Measurements from ENCODE around the gene IQCK.
"Not testable (repeated sequence)": the region's sequence is repeated elsewhere in the genome, so short reads cannot be mapped to it uniquely, and the experiment has no call there.

The IQCK gene, protein sequence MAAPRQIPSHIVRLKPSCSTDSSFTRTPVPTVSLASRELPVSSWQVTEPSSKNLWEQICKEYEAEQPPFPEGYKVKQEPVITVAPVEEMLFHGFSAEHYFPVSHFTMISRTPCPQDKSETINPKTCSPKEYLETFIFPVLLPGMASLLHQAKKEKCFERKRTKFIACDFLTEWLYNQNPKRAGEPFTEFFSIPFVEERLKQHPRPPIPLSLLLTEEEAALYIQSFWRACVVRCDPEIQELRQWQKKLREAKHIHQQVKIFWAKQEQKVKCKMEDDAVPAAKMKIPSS

DNA sequence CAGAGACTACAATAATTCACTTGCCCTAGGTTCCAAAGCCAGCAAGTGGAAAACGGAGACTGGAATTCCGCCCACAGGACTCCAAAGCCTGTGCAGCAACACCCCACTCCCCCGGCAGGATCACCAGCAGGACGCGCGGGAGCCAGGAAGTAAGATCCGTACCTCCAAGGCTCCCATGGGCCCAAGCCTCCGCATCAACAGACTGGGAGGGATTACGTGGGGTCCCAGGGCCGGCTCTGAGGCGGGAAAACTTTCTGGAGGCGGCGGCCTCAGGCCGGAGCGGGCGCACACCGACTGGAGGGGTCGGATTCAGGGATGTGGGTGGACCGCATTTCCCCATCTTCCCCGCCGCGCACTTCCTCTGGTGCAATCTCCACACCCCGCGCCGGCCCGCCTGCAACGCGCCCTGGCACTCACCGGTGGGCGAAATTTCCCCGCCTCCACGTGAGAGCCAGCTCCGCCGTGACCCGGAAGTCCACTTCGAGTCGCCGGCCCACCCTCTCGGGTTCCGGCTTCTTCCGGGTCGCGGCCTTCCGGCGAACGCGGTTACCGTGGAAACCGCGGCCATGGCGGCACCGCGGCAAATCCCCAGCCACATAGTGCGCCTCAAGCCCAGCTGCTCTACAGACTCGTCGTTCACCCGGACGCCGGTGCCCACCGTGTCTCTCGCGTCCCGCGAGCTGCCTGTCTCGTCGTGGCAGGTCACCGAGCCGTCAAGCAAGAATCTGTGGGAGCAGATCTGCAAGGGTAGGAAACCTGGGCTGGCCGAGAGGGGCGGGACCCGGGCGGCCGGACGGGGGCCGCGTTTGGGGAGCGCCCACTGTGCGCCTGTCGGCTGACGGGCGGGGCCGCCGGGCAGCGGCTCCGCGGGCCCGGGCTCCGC, at the start of gene IQCK, which contains the start of gene KNOP1:
TSS of gene IQCK (plus strand) at position 531 of the 883 bp plus-strand sequence. CDS start at position 567, 36 bp downstream.
TSS of gene KNOP1 (minus strand) at position 487 of the 883 bp plus-strand sequence. CDS start 3,192 bp downstream, outside the sequence.
- peak; percentile 87 for DNase-seq

DNA sequence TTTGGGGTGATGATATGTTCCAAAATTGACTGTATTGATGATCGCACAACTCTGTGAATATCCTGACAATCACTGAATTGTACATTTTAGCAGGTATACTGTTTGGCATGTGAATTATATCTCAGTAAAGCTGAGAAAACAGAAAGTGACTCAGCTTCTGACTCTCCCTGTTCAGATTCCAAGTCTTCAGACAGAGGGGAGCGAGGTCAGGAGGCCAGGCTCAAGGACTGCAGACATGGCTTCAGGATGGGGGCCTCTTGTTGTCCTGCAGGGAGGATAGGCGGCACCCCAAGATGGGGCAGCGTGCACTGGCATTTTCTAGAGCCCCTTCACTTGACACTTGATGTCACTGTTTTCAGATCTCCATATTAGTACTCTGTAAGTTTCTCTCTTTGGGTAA, 45.7 kb upstream of the IQCK start:
- no peak for DNase-seq

DNA sequence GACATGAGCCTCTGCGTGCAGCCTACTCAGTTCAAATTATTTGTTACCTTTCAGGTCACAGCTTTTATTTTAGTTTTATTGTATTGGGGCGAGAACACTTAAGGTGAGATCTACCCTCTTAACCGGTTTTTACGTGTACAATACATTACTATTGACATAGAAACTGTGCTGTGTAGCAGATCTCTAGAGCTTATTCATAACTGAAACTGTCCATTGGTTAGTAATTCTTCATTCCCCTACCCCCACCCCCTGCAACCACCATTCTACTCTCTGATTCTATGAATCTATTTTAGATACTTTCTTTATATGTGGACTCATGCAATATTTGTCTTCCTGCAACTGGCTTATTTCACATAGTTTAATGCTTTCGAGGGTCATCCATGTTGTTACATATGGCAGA, 43.6 kb upstream of the IQCK start:
- no peak for DNase-seq

DNA sequence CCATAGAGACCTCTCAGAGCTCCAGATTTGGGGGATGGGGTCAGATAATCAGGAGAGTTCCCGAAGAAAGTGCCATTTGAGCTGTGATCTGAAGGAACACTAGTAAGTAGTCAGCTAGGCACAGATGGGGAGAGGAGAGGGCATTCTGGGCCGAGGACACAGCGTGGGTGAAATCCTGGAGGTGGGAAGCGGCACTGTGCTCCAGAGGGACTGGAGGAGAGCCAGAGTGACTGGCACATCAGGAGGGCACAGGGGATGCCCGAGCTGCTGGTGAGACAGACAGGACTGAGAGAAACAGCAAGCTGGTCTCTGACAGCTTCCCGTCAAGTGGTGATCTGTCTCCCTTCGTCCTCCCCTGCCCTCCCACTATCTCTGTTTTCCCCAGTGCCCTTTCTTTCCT, 40.7 kb upstream of the IQCK start:
- DNase-seq, result no peak

DNA sequence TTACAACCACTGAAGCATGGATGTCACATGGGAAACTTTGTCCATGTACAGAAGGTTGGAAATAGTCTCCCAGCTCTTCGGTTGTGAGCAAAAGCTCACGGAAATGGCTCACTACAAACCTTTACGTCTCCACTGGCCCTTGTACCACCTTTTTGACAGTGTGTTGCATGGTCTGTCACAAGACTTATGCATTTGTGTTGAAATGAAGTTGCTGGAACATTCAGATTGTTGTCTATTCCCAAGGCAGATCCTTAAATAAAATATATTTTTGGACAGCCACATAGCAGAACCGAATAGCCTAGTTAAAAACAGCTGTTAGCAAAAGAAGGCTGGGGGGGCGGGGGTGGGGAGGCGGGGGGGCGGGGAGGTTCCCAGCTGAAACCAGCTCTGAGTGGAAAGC, 39.3 kb upstream of the IQCK start:
- no peak for DNase-seq

DNA sequence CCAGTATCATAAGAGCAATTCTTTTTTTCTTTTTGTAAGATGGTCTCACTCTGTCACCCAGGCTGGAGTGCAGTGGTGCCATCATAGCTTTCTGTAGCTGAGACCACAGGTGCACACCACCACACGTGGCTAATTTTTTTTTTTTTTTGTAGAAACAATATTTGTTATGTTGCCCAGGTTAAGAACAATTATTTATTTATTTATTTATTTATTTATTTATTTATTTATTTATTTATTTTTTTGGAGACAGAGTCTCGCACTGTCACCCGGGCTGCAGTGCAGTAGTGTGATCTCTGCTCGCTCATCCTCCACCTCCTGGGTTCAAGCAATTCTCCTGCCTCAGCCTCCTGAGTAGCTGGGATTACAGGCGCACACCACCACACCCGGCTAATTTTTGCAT, 38.8 kb upstream of the IQCK start:
- not testable (repeated sequence) for DNase-seq

DNA sequence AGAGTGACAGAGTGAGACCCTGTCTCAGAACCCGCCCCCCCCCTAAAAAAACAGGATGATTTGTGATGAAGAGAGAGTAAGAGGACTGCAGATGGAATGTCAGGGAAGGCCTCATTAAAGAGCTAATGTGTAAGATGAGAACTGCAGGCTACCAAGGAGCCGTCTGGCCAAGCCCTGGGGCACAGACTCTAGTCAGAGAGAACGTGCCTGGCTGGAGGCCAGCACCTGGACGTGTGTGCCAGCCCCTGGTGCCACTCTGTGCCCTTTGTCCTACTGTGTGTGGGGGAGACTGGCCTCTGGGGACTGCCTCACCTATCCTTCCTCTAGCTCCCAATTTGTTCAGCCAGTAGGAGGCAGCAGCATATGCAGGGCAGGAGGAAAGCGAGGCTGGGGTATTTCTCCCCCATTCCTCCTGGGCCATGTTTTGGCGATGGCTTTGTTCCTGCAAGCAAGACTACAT, 37.2 kb upstream of the IQCK start:
- DNase-seq, result peak; percentile 78

DNA sequence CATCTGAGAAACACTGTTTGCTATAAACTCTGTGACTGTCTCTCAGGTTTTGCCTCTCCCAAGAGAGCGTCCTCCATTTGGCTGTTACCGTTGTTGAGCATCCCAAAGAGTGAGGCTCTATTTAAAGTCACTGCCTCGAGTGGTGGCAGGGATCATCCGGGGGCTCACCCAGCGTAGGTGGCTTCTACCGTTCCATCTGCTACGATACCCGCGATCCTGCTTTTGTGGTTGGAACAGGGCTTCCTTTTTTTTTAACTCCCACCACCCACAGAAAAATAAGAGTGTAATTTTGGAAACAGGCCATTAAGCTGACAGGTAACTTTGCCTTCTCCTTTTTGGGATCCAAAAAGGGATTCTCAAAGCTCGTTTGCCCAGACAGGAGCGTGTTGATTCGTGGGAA, 36.4 kb upstream of the IQCK start:
- DNase-seq, result no peak

DNA sequence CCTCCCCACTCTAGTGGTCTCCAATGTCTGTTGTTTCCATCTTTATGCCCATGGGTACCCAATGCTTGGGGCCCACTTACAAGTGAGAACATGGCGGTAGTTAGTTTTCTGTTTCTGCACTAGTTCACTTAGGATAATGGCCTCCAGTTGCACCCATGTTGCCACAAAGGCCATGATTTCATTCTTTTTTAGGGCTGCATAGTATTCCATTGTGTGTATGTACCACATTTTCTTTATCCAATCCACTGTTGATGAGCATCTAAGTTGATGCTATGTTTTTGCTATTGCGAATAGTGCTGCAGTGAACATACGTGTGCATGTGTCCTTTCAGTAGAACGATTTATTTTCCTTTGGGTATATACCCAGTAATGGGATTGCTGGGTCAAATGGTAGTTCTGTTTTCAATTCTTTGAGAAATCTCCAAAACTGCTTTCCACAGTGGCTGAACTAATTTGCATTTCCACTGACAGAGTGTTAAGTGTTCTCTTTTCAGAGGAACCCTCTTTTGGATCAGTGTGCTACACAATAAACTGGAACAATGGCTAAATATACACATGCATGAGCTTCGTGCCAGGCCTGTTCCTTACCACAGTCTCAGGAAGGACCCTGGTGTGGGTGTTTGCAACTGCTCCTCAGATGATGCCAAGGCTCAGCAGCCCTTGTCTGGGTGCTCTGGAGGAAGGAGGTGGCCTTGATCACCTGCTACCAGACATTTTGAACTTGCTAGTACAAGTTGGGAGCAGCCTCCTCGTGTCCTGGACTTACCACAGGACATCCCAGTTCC, 34.4 kb upstream of the IQCK start:
- no peak for DNase-seq

DNA sequence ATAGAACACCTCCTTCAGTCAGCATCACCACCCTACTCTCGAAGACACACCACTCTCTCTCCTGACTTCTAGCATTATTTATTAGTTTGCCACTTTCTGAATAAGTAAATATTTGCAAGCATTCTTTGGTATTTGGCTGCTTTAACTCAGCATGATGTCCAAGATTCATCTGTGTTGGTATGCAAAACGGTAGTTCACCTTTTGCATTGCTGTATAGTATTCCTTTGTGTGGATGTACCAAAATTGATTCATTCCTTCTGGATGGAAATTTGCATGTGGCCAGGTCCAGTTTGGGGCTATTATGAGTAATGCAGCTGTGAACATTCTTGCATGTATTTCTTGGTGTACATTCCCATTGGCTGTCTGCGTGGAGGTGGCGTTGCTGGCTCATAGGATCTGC, 32.9 kb upstream of the IQCK start:
- no peak for DNase-seq

DNA sequence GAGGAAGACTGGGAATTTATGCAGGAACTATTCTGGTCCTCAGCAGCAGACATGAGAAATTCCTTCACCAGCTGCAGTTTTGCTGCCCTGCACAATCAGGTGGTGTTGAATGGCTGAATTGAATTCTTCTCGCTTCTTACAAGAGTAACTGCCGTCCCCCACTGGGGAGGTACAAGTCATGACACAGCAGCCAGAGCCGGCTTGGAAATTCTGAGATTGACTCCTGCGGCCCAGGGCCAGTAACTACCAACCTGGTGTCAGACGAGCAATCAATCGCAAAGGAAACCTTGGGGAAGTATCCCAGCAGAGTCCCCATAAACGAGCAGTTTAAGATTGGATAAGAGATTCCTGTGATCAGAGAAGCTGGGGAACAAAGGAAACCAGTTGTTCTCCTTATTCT, 30.8 kb upstream of the IQCK start:
- no peak for DNase-seq

DNA sequence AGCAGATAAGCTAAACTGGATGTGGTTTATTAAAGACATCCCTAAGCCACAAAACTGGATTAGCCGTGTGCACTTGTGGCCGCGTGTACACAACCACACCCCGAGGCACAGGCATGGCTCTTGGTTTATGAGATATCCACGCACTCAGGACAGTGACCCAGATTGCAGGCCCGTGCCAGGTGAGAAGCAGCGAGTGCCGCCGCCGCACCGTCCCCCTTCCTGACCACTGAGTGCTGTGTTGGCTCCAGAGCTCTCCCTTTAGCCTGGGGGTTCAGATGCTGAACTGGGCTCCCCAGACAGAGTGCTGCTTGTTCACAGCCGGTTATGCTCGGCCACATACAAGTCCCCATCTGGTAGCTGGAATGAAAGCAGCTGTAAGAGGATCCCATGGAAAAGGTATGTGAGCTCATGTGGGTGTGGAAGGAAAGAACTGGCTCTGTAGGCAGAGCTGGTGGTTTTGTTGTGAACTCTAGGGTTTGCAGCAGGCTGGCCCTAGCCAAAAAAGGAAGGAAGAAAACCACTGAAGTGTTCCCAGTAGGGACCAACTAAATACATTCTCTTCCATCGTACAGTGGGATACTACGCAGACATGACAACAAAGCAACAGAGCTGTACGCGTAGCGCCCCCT, 29.6 kb upstream of the IQCK start:
- DNase-seq, result no peak

DNA sequence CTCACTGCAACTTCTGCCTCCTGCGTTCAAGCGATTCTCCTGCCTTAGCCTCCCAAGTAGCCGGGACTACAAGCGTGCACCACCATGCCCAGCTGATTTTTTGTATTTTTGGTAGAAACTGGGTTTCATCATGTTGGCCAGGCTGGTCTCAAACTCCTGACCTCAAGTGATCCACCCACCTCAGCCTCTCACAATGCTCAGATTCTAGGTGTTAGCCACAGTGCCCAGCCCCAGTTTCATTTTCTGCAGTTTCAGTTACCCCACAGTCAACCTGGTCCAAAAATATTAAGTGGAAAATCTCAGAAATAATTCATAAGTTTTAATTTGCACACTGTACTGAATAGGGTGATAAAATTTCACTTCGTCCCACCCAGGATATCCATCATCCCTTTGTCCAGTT, 28.7 kb upstream of the IQCK start:
- DNase-seq, result no peak

DNA sequence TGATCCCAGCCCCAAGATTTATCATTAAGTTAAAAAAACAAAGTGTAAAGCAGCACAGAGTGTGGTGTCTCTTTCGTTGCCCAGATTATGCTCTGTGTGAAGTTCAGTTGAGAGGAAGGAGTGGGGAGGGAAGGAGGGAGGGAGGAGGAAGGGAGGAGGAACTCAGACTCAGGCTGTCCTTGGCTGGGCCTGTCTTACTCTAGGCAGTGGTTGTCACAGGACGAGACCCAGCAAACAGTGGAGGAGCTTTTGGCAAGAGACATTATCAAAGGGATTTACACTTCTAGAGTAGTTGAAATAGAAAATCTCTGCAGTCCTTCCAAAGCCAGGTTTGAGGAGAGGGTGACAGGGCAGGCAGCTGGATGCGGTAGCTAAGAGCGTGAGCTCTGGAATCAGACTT, 27.9 kb upstream of the IQCK start:
- DNase-seq, result no peak

DNA sequence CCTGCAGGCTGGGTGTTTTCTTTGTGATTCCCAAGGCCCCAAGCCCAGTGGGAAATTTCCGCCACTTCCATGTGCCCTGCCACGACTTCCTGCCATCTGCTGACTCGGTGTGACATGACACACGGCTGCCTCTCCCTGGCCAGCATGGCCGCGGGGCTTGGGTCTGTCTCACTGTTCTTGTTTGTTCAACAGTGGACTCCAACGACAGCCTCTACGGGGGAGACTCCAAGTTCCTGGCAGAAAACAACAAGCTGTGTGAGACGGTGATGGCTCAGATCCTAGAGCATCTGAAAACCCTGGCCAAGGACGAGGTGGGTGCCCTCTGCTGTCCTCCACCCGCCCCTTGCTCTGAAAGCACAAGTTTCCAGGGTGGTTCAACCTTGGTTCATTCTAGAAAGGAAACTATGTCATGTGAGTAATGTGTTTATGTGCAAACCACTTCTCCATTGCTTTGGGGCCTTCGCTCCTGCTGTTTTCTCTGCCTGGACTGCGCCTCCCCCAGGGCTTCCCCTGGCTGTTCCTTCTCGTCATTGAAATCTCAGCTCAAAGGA, 26.8 kb upstream of the IQCK start:
- no peak for DNase-seq

DNA sequence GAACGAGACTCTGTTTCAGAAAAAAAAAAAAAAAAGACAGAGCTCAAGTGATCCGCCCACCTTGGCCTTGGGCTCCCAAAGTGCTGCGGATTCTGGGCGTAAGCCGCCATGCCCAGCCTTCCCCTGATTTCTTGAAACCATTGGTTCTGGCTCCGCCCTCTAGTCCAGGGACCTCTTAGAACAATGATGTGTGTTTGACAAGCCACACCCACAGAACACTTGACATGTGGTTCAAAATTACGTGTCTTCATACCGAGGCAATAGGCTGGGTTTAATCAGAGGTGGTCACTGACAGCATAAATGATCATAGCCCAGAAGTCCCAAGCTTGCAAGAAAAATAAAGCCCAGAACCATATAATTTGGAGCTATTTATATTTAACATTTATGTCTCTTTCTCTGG, 23.1 kb upstream of the IQCK start:
- no peak for DNase-seq

DNA sequence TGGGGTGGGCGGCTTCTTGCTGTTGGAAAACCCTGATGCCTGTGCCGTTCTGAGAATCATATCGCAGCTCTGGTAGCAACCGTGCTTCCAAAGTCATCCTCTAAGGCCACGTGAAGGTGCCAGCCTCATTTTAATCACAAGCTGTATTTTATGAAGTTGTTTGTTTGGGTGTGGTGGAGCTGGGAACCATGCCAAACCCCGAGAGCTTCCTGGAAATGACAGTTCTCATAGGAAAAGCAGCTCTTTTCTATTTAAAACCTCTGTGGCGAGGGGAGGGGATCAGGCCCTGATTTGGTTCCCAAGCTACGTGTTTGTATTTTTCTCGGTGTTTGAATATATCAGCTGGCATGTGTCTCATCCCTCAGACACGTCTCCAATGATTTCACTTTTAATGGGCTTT, 21.7 kb upstream of the IQCK start:
- DNase-seq, result peak; percentile 67

DNA sequence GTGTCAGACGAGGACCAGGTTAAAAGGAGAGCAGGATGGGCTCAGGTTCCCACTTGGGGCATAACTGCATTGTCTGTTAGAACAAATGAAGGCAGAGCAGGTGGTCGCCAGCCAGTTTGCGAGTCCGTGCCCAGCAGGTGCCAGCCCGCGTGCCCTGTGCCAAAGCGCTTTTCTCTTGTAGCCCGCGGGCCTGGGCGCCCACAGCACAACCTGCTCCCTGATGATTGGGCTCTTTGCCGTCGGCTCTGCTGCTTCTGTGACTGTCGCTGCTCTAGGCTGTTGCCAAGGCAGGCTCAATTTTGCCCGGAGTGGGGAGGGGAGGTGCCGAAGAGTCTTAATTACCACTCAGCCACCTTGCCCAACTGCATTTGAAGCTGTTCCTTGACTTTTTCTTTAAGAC, 21.1 kb upstream of the IQCK start:
- peak; percentile 49 for DNase-seq

DNA sequence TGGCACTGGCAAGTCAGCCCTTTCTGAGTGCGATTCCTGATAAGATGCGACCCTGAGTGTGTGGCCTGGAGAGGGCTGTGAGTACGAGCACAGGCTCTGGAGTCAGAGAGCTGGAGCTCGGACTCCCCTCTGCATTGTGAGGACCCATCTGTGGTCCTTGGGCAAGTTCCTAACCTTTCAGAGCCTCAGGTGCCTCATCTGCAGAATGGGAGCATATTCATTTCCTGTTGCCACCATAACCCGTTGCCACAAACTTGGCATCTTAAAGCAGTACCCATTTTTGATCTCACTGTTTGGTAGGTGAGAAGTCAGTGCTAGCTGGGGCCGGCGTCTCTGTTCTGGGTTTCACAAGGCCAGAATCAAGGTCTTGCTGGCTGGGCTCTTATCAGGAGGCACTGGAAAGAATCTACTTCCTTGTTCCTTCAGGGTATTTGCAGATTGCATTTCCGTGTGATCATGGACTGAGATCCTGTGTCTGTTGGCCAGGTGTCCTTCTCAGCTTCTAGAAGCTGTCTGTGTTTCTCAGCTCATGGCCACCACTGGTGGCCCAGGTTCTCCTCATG, 20.2 kb upstream of the IQCK start:
- DNase-seq, result no peak

DNA sequence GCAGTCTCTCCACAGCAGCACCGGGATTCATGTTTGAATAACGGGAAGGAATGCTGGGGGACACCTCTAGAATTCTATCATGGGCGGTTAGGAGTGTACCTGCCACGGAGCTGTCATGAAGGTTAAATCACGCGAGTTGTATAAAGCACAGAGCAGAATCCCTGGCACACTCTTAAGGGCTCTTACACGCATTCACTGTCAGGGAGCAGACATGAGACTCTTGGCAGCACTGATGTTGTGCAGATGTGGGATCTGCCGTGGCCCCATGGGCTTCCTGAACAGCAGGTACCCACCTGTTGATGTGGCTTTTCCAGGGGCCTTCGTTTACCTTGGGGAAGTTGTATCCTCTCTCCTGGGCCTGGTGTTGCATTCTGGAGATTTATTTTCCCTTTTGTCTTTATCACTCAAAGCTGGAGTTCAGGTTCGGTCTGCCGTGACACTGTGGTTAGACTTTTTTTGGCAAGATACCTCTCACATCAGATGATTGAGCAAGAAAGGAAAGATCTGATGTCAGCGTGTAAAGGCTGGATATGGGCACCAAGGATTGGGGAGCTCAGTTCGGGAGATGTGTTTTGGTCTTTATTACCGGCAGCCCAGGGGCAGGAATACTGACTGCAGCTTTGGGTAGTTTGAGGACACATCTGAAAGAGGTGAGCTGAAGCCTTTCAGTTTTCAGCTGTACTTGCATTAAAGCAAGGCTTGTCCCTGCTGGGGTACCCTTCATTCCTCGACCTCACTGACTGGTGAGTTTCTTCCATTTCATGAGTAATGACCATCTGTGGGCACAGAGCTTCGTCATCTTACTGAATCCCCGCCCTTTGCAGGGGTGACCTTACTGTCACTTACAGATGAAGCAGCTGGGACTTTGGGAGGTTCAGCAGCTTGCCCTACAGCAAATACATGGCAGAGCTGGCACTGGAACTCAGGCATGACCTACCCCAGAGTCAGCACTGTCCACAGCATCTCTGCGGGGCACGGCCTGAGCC, 19.3 kb upstream of the IQCK start:
- DNase-seq, result no peak

DNA sequence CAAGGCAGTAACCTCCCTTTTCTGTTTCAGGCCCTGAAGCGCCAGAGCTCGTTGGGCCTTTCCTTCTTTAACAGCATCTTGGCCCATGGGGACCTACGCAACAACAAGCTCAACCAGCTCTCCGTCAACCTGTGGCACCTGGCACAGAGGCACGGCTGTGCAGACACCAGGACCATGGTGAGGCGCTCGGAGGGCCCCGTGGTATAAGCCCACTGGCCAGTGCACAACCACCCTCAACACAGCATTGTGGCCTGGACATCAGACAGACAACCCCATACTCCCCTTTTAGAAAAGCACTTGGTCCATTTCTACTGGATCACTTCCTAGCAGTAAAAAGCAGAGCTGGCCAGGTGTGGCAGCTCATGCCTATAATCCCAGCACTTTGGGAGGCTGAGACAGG, 18.6 kb upstream of the IQCK start:
- DNase-seq, result no peak

All from NCI-H2171 treated with DMSO at 0.1 percent for 48 hours (cell line).